D721Med (cell line): ENCODE data around the gene STXBP3.

Experiments used
- DNase-seq: peaks from one replicate; pipeline ENCODE4 v3.0.0; 2011; ENCODE audit warnings: low spot score; ENCODE audit not compliant: insufficient read length
- FAIRE-seq: peaks from 2 replicates; lab custom pipeline; 2011; peaks lifted over from hg19 to GRCh38; lab: Jason Lieb, UNC
- TF ChIP-seq, protein P1 (sequence below): IDR thresholded peaks from 2 replicates; pipeline ENCODE4 v1.5.1; 2012; ENCODE audit warnings: mild to moderate bottlenecking, control low read depth; ENCODE audit not compliant: insufficient read depth; ENCODE audit errors: missing control alignments

STXBP3 gene

DNA sequence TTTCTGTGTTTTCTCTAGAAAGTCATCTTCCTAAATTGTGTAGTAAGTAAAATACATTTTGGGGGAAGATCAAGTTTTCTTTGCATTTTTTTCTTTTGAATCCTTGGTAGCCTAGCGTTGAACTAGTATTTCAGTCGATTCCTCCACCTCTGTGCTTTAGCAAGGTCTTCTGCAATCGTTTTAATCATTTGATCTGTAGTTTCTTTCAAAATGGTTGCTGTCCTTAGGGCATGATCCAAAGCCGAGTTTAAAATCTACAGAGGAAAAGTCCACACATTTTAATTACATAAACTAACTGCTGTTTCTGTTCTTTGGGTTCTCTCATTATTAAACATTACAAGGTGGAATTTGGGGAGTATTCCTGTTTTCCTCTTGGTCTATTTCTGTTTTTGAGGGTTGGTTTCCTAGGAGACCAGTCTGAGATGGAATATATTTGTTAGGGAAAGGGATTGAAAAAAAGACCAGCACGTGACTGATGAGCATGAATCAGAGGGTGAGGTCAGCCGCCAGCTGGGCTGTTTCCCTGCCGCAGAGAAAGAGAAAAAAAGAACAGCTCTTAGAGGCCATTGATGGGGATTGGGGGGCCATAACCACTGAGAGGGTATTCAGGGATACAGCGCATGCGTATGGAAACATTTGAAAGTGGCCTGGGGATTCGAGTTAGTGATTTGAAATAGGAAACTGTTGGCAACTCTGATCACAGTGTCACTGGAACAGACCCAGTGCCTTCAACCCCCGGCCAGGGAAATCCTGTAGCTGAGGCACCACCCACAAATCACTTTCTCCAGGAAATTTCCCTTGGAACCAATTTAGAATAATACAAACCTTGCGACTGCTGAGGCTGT is 69.8 kb downstream of the STXBP3 start:
- FAIRE-seq (no peak), DNase-seq (no peak)
- TF ChIP-seq, protein P1, sequence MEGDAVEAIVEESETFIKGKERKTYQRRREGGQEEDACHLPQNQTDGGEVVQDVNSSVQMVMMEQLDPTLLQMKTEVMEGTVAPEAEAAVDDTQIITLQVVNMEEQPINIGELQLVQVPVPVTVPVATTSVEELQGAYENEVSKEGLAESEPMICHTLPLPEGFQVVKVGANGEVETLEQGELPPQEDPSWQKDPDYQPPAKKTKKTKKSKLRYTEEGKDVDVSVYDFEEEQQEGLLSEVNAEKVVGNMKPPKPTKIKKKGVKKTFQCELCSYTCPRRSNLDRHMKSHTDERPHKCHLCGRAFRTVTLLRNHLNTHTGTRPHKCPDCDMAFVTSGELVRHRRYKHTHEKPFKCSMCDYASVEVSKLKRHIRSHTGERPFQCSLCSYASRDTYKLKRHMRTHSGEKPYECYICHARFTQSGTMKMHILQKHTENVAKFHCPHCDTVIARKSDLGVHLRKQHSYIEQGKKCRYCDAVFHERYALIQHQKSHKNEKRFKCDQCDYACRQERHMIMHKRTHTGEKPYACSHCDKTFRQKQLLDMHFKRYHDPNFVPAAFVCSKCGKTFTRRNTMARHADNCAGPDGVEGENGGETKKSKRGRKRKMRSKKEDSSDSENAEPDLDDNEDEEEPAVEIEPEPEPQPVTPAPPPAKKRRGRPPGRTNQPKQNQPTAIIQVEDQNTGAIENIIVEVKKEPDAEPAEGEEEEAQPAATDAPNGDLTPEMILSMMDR, result no peak

- FAIRE-seq (no peak), DNase-seq (no peak)
- TF ChIP-seq, protein P1, result no peak
Observed at GRCh38 chr1:108817016-108817415, 70.5 kb downstream of the STXBP3 start.

- TF ChIP-seq, protein P1, result no peak
- no peak for FAIRE-seq
- no peak for DNase-seq
Observed at GRCh38 chr1:108817811-108818210, 71.3 kb downstream of the STXBP3 start.

DNA sequence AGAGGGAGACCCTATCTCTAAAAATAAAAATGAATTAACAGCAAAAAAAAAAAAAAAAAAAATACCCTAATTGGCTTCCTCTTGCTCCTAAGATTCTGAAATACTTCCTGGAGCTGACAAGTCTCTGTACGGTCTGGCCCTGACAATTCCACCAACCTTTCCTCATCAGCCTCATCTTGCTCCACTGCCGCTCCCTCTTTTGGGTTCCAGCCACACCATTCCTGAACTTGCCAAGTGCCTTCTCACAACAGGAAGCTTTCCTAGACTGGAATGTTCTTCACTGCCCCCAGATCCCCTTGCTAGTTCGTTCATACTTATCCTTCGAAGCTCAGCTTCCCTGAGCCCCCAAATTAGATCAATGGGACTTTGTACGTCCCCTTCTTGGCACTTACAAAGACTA is 73.4 kb downstream of the STXBP3 start:
- FAIRE-seq, result no peak
- TF ChIP-seq, protein P1, result no peak
- DNase-seq, result no peak

DNA sequence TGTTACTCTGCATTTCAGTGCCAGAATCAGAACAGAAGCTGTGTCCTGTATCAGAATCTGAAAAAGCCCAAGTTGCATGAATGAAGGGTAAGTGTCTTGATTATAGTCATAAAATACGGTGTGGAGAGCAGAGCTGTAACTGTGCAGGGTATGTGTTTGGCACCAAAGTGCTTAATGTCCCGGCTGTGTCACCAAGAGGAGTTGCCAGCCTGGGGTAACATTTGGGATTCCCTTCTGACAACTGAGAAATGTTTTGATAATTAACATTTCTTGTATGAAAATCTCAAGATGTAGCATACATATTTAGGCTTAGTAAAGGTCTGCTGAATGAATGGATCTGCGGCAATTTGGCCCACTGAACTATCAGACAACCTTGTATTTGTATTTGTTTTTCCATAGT is 77.2 kb downstream of the STXBP3 start:
- FAIRE-seq (no peak), DNase-seq (no peak)
- TF ChIP-seq, protein P1, result no peak

- DNase-seq (no peak), FAIRE-seq (no peak)
- TF ChIP-seq, protein P1, result no peak
Observed at GRCh38 chr1:108824051-108824450, 77.6 kb downstream of the STXBP3 start.

DNA sequence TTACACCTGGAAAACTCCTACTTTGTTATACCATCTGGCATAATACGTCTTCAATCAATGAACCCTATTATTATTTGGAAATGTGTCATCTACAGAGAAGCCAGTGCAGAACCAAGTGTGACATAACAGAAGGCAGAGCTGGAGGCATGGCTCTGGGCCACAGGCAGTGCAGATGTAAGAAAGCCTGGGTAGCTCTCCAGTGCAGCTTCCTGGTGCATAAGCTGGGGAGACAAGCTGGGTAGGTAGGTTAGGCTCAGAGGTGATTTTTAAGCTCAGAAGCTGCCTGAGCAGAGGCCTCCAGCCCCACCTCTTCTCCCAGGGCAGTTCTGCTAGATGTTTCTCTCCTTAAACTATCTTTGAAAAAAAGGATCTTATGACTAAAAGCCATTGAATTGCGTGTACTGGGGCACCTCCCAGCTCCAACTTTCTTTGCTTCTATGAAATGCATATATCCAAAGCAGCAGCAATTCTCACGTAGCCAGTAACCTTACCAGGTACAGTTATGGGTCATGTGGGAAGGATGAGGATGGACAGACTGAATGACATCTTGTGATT is 79.7 kb downstream of the STXBP3 start:
- no peak for FAIRE-seq
- no peak for DNase-seq

More for the DNA sequence above, 79.7 kb downstream of the STXBP3 start:
- TF ChIP-seq, protein P1, result no peak
